GM18505 (cell line): ENCODE results near the gene IL19.
"Not testable (repeated sequence)": the region's sequence is repeated elsewhere in the genome, so short reads cannot be mapped to it uniquely, and the experiment has no call there.

Experiments used
- ATAC-seq: cut with Tn5 transposase; IDR thresholded peaks from one replicate; pipeline ENCODE4 v1.9.1; 2021; ENCODE audit not compliant: unreplicated experiment
- POLR2A ChIP-seq: IDR thresholded peaks from 4 replicates; pipeline ENCODE4 v1.6.1; 2011; ENCODE audit warnings: borderline replicate concordance; ENCODE audit not compliant: insufficient read depth, insufficient read length; ENCODE audit errors: extremely low read depth

The IL19 gene

DNA sequence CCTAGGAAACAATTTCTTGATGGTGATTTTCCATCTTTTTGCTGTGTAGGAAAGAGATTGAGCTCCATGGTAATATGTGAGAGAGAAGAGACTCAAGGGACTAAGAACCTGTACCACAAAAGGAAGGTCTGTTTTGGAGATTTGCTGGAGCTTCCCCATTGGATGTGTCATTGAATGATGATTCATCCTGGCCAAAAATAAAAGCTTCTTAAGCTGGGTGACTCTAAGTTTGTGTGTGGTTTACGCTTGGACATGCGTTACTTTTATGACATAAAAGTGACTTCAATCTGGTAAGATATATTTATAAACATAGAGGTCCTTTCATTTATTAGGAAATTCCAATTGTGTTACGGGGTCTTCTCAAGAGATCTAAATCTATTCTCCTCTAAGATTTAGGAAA lies 17.4 kb upstream of the IL19 start:
- no peak for ATAC-seq
- no peak for TF ChIP-seq POLR2A

DNA sequence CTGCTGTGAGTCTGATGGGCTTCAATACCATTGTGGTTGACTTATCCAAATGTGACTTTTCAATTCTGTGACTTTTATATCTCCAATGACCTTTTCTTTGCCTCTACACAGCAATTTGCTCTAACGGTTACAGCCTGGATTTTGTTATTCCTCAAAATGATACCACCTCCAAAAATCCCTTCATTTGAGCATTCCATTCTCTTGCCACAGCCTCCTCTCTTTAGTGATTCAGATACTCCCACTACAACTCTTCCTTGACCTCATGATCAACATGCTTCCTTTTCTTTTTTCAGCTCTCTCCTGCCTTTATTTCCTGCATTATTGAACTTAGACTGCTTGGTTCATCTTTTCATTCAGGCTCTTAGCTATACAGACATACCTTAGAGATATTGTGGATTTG lies 16.6 kb upstream of the IL19 start:
- no peak for ATAC-seq
- no peak for TF ChIP-seq POLR2A

DNA sequence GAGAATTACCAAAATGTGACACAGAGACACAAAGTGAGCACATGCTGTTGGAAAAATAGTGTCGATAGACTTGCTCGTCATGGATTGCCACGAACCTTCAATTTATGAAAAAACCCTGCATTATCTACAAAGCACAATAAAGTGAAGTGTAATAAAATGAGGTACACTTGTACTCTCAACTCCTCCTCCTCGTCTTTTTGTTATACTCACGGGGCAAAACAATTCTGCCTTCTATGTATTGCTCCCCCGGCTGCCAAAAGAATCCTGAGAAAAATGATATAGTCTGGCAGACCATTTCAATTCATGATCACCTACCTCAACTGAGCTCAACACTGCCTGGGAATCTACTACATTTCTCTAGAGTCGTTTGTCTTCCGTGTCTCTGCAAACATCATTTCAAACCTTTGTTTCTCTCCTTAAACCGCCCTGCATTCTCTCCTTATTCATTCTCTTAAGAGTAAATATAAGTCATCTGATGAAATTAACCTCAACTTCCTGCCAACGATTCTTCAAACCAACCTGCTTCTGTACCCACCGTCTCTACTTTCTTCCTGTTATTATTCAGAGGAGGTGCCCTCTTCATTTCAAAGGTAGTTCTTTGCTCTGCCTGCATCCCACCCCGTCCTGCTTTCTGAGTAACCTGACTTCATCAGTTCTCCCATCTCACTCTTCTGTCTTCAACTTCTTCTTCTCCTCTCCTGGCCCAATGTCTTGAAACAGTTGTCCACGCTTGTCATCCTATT lies 12.9 kb upstream of the IL19 start:
- no peak for TF ChIP-seq POLR2A
- no peak for ATAC-seq

DNA sequence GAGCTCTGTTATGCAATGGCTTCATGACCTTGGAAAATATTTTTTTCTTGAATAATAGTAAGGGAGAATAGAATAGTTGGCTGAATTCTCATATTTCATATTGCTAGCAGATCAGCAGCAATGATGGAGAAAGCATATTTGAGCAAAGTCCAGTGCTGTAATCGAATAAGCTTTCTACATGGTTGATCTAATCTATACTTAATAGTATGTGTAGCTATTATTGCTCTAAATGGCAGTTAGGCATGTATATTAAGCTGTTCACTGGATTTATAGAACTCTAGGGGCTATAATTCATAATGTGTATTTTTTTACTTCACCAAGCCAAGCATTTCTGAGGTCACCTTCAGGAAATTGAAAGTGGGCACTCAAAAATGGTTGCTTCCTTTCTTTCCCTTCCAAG lies 10.0 kb upstream of the IL19 start:
- TF ChIP-seq POLR2A, result no peak
- ATAC-seq, result no peak

DNA sequence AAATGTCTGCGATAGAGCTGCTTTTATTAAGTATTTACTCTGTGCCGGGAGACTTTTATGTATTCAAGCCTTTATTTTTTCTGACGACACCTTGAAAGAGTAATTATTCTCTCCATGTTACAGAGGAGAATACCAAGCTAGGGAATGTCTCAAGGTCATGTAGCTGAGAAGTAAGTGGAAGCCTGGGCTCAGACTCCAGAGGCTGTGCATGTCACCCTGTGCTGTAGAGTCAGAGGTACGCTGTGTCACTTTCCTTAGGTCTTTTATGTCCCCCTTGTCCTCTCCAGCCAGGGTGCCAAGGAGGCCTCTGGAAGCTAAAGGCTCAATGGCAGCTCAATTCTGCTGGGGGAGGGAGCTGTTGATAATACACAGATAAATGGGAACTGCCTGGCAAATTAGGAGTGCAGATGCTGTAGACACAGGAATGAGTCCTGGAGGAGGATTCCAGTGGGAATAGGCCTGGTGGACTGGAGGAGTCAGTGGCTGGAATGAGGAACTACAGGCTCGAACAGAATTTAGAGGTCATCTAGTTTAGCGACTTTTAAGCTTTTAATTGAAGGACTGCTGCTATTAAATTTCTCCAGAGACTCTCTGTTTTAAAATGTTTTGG lies 9.3 kb upstream of the IL19 start:
- no peak for TF ChIP-seq POLR2A
- ATAC-seq, result no peak

DNA sequence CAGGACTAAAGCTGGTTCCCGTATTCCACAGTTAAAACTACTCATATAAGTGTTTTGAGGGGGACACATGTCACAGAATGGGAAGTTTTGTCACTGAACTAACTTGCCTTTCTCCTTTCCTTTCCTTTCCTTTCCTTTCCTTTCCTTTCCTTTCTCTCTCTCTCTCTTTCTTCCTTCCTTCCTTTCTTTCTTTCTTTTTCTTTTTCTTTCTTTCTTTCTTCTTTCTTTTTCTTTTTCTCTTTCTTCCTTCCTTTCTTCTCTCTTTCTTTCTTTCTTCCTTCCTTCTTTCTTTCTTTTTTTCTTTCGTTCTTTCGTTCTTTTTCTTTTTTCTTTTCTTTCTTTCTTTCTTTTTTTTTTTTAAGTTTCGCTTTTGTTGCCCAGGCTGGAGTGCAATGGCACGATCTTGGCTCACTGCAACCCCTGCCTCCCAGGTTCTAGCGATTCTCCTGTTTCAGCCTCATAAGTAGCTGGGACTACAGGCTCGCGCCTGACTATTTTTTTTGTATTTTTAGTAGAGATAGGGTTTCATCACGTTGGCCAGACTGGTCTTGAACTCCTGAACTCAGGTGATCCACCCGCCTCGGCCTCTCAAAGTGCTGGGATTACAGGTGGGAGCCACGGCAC lies 7.7 kb upstream of the IL19 start:
- not testable (repeated sequence) for ATAC-seq

DNA sequence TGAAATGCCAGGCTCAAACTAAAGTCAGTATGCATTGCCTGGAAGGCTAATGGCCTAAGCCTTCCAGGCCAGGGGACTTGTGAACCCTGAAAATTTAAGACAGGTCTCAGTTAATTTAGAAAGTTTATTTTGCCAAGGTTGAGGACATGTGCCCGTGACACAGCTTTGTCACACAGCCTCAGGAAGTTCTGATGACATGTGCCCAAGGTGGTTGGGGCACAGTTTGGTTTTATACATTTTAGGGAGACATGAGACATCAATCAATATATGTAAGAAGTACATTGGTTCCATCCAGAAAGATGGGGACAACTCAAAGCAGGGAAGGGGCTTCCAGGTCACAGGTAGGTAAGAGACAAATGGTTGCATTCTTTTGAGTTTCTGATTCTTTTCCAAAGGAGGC lies 4.8 kb upstream of the IL19 start:
- not testable (repeated sequence) for ATAC-seq

DNA sequence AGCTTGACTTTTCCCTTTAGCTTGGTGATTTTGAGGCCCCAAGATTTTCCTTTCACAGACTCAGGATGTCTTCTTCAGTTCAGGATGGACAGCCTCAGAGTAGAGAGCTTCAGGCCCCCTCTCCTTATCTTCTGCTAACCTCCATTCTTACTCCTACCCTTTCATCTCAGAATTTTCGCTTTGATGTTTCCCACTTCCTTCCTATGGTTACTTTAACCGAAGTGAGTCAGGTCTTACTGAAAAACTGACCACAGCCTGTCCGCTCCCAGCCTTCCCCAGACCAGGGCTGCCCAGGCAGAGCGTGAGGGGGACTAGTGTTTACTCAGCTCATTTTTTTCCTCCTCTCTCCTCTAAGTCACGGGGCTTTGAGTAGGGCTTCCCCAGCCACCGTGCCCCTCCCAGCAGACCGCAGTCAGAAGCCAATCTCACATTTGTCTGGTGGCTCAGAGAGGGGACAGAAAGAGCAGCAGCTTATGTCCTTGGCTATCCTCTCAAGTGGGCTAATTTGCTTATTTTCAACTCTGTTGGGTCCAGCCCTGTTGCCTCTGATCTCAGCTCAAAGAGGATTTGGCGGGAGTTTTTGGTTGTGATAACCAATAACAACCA lies 4.2 kb upstream of the IL19 start:
- TF ChIP-seq POLR2A, result peak; percentile 33
- ATAC-seq, result peak; percentile 35

DNA sequence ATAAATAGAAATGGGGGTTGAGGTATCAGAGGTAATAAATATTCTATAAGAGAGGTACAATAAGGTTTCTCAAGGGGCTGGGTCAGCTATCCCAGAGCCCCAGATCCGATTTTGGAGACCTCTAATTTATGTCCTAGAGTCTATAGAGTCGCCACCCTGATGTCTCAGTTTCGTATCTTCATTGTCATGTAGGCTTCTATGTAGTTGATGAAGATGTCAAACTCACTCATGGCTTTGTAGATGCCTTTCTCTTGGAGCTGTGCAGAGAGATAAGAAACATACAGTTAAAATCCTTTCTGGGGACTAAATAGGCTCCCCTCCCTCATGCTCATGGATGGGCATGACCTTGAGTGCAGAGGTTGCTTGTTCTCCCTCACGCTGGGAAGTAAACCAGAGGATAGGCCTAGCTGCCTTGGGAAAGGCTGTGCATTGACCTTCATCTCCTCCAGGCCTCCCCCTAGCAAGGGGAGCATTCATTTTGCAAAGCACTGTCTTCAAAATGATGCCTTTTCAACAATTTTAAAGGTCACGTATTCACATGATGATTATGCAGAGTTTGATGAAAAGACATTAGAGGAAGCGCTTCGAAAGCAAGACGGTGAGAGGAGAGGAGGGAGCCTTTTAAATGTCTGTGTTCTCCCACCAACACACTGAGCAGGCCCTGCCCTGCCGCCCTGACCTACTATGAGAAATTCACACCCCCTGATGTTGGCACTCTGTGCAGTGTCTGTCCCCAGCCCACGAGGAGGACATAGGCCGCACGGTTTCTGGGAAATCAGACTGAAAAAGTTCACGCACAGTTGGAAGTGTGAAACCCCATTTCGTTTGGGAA lies 1.9 kb upstream of the IL19 start:
- ATAC-seq, result no peak
- no peak for TF ChIP-seq POLR2A

DNA sequence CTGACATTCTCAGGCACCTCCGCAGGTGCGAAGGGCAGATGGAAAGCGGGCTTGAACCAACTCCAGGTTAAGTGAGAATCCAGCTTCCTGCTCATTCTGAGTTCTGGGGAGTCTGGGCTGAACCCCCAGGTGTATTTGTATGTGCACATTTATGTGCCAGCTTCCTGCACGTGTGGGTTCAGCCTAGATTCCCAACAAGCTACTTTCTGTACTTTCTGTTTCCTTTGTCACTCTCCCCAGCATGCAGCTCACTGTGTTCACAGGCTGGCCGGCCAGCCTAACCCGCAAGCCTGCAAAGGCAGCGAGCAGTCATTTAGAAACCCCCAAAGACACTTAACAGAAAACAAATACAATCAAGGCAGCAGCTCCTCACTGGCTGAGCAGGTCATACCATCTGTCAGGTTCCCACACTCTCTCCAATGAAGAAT lies 1.3 kb upstream of the IL19 start:
- peak; percentile 58 for ATAC-seq
- peak; percentile 54 for TF ChIP-seq POLR2A

DNA sequence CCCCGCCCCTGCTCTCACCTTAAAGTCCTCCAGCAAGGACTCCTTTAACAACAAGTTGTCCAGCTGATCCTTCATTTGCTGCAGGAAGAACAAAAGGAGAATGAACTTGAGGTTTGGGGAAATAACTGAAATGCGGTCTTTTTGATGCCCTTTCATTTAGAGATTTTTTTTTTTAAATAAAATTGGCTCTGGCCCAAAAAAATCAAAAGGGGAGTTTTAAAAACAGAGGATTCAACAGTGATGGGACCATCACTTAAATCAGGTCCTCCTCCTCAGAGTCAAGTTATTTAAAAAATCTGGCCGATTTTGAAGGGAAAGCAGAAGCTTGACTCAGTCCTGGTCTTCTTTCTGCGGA lies 742 bp downstream of the IL19 start:
- peak; percentile 7 for TF ChIP-seq POLR2A
- no peak for ATAC-seq

DNA sequence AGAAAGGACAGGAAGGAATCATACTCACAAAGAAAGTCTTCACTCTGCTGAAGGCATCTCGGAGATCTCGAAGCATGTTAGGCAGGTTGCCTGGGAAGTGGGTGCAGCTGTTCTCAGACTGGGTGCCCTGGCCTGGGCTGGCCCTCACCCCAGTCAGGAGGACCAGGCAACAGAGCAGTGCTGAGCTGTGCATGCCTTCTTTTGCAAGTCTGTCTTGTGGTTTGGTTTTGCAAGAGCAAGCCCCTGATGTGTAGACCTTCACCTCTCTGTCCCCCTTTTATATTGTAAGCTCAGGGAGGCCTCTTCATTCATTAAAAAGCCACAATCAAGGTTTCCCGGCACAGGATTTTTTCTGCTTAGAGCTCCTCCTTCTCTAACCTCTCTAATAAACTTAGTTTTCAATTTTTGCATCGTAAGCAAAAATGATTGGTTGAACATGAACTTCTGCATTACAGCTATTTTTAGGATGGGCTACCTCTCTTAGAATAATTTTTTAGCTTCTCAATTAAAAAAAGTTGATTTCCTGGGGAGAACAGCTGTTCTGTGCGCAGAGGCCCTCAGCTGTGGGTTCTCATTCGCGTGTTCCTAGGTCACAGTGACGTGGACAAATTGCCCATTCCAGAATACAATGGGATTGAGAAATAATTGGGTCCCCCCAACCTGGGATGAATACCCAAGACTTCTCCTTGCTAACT lies 1.8 kb downstream of the IL19 start, which contains the start of gene IL10:
TSS of gene IL10 (minus strand) at position 252 of the 695 bp plus-strand sequence. CDS start at position 193, 59 bp downstream.
- TF ChIP-seq POLR2A, result peak; percentile 40
- no peak for ATAC-seq

DNA sequence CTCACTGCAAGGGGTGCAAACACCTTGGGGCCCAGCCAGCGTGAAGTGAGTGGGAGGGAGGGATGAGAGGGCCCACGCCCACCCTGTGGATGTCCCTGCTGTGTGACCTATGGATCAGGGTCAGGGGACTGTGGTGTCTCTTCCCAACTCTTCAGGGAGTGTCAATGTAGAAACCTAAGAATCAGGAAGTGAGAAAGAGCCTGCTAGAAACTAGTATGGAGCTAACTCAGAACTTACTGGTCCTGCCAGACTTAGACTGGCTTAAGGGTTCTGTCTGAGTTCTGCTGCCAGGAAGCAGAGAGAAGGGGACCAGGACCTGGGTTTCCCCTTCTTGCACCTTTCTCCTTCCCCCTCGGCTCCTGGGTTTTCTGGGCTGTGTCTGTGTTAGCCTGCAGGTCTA lies 3.5 kb downstream of the IL19 start:
- no peak for TF ChIP-seq POLR2A
- ATAC-seq, result no peak

DNA sequence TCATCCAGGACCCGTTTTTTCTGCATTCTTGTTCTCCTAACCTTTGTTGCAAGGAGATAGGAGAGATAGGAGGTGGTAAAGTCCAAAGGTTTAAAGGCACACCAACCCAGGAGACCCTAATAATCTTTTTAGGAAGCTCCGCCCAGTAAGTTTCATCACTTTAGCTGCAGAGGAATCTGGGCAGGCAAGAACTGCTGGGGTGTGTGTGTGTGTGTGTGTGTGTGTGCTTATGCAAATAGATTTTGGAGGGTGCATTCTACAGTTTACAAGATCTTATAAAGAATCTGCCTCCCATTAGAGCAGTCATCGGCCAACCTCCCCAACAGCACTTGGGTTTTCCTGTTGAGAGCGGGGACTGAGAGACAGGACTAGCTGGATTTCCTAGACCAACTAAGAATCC lies 5.7 kb downstream of the IL19 start:
- no peak for ATAC-seq
- TF ChIP-seq POLR2A, result no peak
